ENCODE measurements around the gene STIM2. TPM values are rescaled to one million over a fixed set of nuclear protein-coding genes. Genes with fewer than 3 reads are reported as not detected.

STIM2 gene
- total RNA-seq, 4 donors from 2014 or later = 17.2 to 71.4 (median 20.7) TPM

GRCh38 chr4:27019766-27020165 is 159.1 kb downstream of the STIM2 start:
- no peaks in the 10 kb centered on the region for H3K9me3 ChIP-seq
- H3K36me3 ChIP-seq = peaks cover 0 to 16% (median 4%) of the 10 kb centered on the region in 4 donors
- H3K27ac ChIP-seq = no peak overlapping the region
- H3K4me3 ChIP-seq = no peak overlapping the region
- H3K4me1 ChIP-seq = no peaks in the 10 kb centered on the region
- in situ Hi-C loops (cut with MboI; ENCODE audit: low pct_ligation_motif_present in 1 of 4, low pct_unique_long_range_greater_than_20kb in 1 of 4, low sequenced_read_pairs in 3 of 4) (loop anchor here (25.0 kb wide), 4 partner anchors 257 to 682 kb away; partner anchors contain the start of gene TBC1D19 (in 1 of the 4)), intact Hi-C loops (cut with DNase I; ENCODE audit: low total_unique reads) (no loop called here)
- DNase-seq = no peak
- no peaks in the 10 kb centered on the region for H3K27me3 ChIP-seq
- WGBS, 2 donors (ENCODE audit: low coverage in 1 of 2) = 91 to 98% methylated on average over 1 of the region's 1 CpG
- TF ChIP-seq POLR2A (IDR thresholded peaks at IDR 0.05) (no peak), POLR2AphosphoS5 (IDR thresholded peaks at IDR 0.05) (no peak), EP300 (IDR thresholded peaks at IDR 0.05; ENCODE audit: low read depth) (no peak), CTCF (IDR thresholded peaks at IDR 0.05) (no peak)

- 95 to 97% methylated on average over 4 of the region's 4 CpGs for WGBS, 2 donors (ENCODE audit: low coverage in 1 of 2)
- peaks cover 0 to 16% (median 4%) of the 10 kb centered on the region in 4 donors for H3K36me3 ChIP-seq
- no peaks in the 10 kb centered on the region for H3K4me1 ChIP-seq
- no peak overlapping the region for H3K27ac ChIP-seq
- intact Hi-C loops (cut with DNase I; ENCODE audit: low total_unique reads) (no loop called here), in situ Hi-C loops (cut with MboI; ENCODE audit: low pct_ligation_motif_present in 1 of 4, low pct_unique_long_range_greater_than_20kb in 1 of 4, low sequenced_read_pairs in 3 of 4) (loop anchor here (25.0 kb wide), 4 partner anchors 258 to 683 kb away; partner anchors contain the start of gene TBC1D19 (in 1 of the 4))
- no peak overlapping the region for H3K4me3 ChIP-seq
- no peak for TF ChIP-seq EP300 (IDR thresholded peaks at IDR 0.05; ENCODE audit: low read depth)
- no peak for TF ChIP-seq CTCF (IDR thresholded peaks at IDR 0.05)
- no peak for TF ChIP-seq POLR2AphosphoS5 (IDR thresholded peaks at IDR 0.05)
- no peak for TF ChIP-seq POLR2A (IDR thresholded peaks at IDR 0.05)
- H3K9me3 ChIP-seq = no peaks in the 10 kb centered on the region
- H3K27me3 ChIP-seq = no peaks in the 10 kb centered on the region
- no peak for DNase-seq
Measured at GRCh38 chr4:27020203-27020602, 159.6 kb downstream of the STIM2 start.

GRCh38 chr4:27020603-27021002 is 160.0 kb downstream of the STIM2 start:
- in situ Hi-C loops (cut with MboI; ENCODE audit: low pct_ligation_motif_present in 1 of 4, low pct_unique_long_range_greater_than_20kb in 1 of 4, low sequenced_read_pairs in 3 of 4) = loop anchor here (25.0 kb wide), 4 partner anchors 258 to 683 kb away; partner anchors contain the start of gene TBC1D19 (in 1 of the 4)
- TF ChIP-seq CTCF (IDR thresholded peaks at IDR 0.05) (no peak), POLR2AphosphoS5 (IDR thresholded peaks at IDR 0.05) (no peak), POLR2A (IDR thresholded peaks at IDR 0.05) (no peak), EP300 (IDR thresholded peaks at IDR 0.05; ENCODE audit: low read depth) (no peak)
- Histone ChIP-seq H3K36me3 (peaks cover 0 to 16% (median 4%) of the 10 kb centered on the region in 4 donors), H3K27ac (no peak overlapping the region), H3K9me3 (no peaks in the 10 kb centered on the region), H3K4me1 (no peaks in the 10 kb centered on the region), H3K27me3 (no peaks in the 10 kb centered on the region), H3K4me3 (no peak overlapping the region)
- intact Hi-C loops (cut with DNase I; ENCODE audit: low total_unique reads) = no loop called here
- DNase-seq = no peak

- Histone ChIP-seq H3K4me3 (no peak overlapping the region), H3K36me3 (peaks cover 0 to 16% (median 4%) of the 10 kb centered on the region in 4 donors), H3K4me1 (no peaks in the 10 kb centered on the region), H3K27ac (no peak overlapping the region), H3K9me3 (no peaks in the 10 kb centered on the region), H3K27me3 (no peaks in the 10 kb centered on the region)
- no peak for DNase-seq
- in situ Hi-C loops (cut with MboI; ENCODE audit: low pct_ligation_motif_present in 1 of 4, low pct_unique_long_range_greater_than_20kb in 1 of 4, low sequenced_read_pairs in 3 of 4) (loop anchor here (25.0 kb wide), 4 partner anchors 261 to 686 kb away; partner anchors contain the start of gene TBC1D19 (in 1 of the 4)), intact Hi-C loops (cut with DNase I; ENCODE audit: low total_unique reads) (no loop called here)
- no peak for TF ChIP-seq POLR2A (IDR thresholded peaks at IDR 0.05)
- TF ChIP-seq CTCF (IDR thresholded peaks at IDR 0.05) = no peak
- TF ChIP-seq EP300 (IDR thresholded peaks at IDR 0.05; ENCODE audit: low read depth) = no peak
- 81 to 86% methylated on average over 2 to 3 of the region's 3 CpGs for WGBS, 2 donors (ENCODE audit: low coverage in 1 of 2)
Measured at GRCh38 chr4:27022963-27023362, 162.3 kb downstream of the STIM2 start.

Data from transverse colon (tissue), 4 donors.